Measurements from ENCODE around the gene YKT6. TPM values are rescaled to one million over a fixed set of nuclear protein-coding genes. Genes with fewer than 3 reads are reported as not detected.

Gene YKT6
- total RNA-seq, result 77.4 TPM
- long read RNA-seq, transcript YKT6-201 (7 exons, 2,696 nt), result major isoform, 46 of 83 reads
- long read RNA-seq, transcript YKT6-202 (2 exons, 2,463 nt), result minor isoform, 5 of 83 reads
- long read RNA-seq, partial matches to known transcripts, result 23 of 83 reads
- long read RNA-seq, other reads (novel, unspliced or antisense), result 7 of 83 reads

DNA sequence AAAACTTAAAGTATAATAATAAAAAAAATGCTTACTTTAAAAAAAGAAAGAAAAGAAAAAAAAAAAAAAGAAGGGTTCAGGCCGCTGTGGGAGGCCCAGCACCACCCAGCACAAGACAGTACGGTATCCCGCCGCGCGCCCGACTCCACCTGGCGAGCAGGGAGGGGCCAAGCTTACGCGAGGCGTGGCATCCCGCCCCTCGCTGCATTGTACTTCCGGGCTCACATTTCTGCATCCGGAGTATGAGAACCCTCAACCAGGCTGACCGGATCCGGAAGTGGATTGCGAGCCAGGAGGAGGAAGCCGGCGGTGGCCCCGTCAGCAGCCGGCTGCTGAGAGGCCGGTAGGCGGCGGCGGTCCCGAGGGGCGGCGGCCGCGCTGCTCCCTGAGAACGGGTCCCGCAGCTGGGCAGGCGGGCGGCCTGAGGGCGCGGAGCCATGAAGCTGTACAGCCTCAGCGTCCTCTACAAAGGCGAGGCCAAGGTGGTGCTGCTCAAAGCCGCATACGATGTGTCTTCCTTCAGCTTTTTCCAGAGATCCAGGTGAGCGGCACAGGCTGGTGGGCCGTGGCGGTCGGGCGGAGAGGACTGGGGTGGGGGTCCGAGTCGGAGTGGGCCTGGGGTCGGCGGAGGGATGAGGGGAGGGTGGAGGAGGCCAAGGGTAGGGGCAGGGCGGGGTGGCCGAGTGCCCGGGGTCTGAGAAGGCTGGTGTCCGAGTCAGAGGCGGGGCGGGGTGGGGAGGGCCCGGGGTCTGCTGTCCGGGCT, at the start of gene YKT6:
YKT6 (plus strand) TSS at position 280 of the 763 bp plus-strand sequence; CDS start at position 438, 158 bp downstream.
- DNase-seq (ENCODE audit: low spot score), result peak; percentile 96

DNA sequence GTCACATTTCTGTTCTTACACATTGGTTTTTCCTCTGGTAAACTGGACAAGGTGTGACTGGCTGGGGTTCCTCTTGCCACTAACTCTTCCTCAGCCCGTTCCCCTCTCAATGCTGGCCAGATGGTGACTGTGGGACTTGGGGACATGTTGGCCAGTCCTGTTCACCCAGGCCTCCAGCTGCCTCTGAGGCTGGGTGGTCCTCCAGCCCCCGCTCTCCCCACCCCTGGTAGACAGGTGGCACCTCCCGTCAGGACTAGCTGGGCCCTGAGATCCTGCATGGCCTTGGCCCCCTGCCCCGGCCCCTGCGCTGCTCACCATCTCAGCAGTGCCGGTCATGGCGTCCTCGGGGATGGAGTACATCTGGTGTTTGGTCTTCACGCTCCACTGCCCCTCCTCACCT, 48.8 kb upstream of the YKT6 start:
- DNase-seq (ENCODE audit: low spot score), result peak; percentile 83

DNA sequence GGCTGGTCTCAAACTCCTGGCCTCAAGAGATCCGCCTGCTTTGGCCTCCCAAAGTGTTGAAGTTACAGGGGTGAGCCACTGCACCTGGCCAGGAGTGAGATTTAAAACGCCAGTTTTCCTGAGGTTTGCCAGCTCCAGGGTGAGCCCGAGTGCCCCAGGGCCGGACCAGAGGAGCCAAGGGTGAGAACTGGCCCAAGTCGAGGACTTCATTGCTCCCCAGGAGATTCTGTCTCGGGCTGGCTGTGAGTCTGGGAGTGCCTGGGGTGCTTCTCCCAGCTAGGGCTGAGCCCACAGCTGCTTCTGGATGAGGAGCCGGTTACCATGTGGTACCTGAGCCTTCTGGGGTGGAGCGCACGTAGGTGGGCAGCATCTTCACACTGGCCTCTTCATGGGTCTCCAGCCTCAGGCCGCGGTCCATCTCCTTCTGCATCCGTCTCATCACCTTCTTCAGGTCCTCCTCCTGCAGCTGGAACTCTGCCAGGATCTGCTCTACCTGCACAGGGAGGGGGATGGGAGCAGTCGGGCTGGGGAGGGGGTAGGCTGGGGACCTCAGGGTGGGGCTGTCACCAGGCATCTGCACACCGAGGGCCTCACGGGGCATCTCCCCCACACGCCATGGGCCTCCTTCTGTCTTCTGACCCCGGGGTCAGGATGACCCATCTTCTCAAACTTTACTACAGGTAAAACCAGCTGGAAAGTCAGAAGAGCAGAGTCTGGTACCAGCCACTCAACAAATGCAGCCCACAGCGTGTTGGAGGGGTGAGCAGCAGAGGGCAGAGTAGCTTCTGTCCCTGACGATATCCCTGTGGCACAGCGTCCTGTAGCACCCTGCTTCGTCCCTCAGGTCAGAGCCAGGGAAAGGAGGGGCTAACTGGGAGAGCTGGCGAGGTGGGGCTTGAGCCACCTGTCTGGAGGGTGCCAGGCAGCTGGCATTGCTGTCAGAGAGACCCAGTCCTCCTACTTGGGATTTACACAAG, 47.5 kb upstream of the YKT6 start:
- peak; percentile 74 for DNase-seq (ENCODE audit: low spot score)

DNA sequence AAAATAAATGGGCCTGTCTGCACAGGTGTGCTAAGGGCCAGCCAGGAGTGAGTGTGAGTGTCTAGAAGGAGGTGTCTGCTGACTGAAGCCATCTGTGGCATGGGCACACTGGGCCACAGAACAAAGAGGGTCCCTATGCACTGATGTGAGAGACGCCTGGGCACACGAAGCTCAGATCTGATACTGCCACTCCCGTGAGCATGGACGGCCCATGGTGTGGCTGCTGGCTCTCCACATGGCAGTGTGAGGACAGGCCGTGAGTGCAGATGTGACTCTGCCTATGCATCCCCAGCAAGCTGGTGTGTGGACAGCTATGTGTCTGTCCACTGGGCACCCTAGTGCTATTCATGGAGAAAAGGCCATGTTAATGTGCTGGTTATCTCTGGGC, 46.8 kb upstream of the YKT6 start:
- peak; percentile 57 for DNase-seq (ENCODE audit: low spot score)

DNA sequence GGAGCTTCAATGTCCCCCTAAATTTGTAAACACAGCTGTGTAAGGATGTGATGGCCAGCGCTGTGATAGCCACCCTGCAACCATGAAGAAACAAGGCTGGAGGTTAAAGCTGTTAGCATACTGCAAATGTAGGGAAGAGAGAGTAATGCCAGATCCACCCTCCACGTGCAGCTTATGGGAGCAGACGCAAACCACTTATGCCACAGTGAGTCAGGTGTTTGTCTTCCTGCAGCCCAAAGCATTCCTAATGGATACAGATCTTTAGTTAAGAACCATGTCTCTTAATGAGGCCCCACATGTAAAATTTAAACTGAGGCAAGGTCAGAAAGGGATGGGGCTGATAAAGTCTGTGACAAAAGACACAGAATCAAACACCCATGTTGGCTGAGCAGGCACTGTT, 46.1 kb upstream of the YKT6 start:
- peak; percentile 14 for DNase-seq (ENCODE audit: low spot score)

DNA sequence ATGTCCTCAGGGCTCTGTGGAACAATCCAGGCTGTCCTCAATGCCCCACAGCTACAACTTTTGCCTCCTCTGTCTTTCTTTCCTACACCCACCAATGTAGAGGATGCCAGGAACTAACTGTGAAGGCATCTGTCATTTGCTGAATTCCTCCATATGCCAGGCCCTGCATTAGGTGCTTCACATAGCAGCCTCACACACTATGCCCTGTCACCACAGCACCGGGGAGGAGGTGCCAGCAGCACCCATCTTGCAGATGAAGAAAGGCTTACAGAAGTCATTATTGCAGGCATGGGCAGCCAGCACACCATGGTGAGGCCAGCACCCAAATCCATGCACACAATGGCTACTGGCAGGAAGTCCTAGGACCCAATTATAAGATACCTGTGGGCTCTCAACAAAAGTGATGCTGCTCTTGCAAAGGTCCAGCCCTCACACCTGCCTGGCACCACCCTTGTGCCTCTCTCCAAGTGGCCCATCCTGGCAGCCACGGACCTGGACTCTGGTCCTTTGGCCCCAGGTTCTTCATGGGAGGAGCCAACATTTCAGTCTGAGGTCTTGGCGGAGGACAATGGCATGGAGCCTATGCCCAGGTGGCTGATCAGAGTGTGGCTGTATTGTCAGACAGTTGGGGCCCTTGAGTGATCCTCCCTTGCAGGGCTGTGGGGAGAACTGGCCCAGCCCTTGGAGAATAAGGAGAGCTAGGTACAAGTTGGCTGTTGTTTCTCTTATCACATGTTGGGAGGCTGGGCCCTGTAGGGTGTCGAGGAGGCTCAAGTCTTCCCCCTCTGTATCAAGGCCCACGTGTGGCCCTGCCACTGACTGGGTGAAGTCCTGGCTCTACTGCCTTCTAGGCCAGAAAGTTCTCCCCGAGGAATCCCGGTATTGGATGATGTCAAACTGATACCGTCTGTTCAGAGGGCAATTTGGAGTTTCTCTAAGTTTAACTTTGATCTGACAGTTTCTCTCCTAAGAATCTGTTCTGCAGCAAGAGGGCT, 45.3 kb upstream of the YKT6 start:
- DNase-seq (ENCODE audit: low spot score), result peak; percentile 89

DNA sequence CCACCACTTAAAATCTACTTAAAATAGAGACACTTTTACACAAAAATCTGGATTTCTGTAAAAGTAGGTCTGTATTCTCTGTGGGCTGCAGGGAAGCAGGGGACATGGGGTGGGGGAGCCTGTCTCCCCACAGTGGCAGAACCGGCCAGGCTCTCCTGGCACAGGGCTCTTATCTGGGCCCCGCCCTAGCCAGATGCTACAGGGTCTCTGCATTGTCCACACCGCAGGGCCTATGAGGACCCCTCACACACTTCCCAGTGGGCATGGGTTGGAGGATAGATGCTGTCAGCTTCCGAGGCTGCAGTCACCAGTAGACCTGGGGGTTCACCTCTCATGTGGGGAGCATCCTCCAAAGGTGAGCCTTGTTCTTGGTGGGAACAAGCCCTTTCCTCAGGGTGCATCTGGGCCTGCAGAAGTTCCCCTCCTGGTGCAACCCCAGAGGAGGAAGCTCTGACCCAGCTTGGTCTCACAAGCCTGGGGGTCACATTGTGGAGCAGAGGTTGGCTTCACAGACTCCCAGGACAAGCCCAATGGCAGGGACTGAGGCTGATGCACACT, 44.2 kb upstream of the YKT6 start:
- DNase-seq (ENCODE audit: low spot score), result peak; percentile 72

DNA sequence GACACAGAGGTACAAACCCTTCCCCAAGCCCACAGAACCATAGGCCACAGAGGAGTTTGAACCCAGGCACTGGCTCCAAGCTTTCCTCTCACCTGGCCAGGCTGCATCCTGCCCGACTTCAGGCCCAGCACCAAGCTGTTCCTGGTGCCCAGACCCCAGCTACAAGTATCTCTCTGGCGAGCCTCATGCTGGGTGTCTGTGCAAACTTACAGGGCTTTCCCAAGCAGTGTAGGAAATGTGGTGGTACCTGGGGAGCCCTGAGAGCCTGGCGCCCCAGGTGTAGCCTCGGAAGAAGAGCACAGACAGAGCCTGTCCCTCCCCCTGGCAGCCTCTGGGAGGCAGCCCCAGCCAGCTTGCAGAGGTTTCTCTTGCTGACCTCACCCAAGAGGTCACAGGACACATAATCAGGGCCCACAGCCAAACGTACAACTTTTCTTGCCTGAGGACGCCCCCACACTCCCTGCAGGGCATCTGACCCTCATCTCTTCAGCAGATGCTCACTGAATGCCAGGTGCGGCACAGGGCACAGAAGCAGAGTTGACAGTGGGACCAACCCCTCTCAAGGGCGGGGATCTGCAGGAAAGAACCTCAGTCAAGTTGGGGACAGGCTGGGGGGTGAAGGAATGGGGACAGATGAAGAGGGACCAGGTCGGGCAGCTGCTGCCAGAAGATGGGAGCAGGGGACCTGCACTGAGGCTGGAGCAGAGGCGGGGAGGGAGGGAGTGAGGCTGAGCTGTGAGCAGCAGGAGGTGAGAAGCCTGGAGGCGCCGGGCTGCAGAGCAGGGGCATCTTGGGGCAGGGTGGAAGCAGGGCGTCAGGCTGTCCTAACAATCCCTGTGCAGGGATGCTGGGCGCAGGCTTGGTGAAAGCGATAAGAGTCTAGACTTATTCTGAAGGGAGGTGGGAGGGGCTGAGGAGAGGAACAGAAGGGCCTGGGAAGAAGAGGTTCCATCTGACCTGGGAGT, 43.4 kb upstream of the YKT6 start:
- peak; percentile 62 for DNase-seq (ENCODE audit: low spot score)

DNA sequence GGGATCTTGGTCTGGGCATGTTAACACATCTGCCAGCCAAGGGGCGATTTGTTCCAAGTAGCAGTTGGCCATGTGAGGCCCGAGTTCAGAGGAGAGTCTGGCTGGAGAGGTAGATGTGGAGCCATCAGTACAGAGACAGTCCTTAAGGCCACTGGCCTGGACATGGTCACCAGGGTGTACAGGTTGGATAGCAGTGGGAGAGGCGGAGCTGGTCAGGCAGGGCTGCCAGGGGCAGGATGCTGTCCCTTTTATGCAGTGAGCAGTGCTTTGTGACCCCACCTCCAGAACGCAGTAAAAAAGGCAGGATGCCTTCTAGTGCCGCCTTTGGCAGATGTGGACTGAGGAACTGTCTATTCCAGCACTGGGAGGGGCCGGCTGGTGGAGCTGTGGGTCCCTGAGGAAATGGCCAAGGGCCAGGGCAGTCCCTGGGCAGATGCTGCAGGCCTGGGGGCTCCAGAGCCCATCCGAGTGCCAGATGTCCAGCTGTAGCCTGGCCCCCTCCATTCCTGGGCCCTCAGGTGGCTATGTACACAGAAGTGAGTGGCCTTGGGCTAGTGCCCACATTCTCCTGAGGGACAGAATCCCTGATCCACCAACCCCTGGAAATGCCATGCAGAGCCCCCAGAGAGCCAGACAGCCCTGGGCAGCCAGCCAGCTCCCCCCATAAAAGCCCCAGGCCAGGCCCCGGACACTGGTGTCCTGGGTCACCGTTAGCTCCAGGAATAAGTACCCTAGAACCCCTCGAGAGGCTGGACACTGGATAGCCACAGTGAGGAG, 42.5 kb upstream of the YKT6 start:
- peak; percentile 77 for DNase-seq (ENCODE audit: low spot score)

DNA sequence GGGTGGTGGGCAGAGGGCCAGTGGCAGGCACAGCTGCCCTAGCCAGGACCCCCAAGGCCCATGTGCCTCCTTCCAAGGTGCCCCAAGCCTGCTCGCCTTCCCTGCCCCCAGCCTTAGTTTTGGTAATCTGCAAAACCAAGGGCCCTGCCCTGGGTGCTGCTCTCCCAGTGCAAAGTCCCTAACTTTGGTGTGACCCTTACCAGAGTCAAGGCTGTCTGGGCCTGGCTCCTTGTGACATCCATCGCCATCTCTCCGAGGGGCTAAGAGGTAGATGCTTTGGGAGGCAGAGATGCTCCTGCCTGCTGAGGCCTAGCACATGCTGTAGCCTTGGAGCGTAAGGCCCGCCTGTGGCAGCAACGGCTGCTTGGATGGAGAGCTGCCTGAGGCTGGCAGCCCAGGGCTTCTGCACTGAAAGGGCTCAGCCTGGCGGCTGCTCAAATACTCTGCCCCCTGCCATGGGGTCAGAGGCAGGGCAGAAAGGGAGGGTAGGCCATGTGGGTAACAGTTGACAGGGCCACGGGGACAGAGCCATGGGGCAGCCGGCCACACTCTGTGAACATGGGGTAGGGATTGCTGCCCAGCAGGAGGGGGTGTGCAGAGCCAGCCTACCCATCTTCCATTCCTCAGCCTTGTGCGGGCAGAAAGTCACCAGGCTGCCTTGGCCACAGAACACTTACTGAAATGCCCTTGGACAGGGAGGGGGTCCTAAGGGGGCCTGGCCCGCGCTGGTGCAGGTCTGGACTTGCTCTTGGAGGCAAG, 41.7 kb upstream of the YKT6 start:
- peak; percentile 74 for DNase-seq (ENCODE audit: low spot score)

DNA sequence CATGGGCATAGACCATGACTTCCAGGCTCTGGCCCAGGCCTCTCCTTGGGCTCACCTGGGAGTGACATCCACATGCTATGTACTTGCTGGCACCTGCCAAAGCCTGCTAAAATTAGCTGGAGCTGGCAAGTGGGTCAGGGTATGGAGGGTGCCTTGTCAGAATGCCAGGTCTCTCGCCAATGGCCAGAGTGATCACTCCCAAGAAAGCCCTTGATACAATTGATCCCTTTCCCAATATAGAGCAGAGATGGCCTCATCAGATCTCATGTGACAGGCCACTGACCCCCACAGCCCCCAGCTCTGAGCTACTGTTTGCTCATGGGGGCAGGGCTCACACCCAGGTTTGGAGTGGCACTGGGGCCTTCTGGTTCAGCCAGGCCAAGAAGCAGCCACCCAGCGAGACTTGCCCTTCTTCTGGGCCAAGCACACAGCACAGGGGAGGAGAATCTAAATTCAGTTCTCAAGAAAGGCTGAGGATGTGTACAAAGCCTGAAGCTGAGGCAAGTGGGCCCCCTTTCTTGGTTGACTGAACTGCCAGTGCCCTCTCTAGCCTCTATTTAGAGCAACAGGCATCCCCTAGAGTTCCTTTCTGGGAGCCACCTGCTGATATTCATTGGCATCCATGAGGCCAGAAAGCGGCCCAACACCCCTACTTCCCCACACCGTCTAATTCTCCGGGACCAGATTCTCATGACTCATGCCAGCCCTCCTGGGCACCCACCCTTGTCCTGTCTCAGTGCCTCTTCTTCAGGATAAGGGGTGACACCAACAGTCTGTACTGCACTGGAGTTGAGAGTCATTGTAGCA, 40.8 kb upstream of the YKT6 start:
- DNase-seq (ENCODE audit: low spot score), result peak; percentile 81

DNA sequence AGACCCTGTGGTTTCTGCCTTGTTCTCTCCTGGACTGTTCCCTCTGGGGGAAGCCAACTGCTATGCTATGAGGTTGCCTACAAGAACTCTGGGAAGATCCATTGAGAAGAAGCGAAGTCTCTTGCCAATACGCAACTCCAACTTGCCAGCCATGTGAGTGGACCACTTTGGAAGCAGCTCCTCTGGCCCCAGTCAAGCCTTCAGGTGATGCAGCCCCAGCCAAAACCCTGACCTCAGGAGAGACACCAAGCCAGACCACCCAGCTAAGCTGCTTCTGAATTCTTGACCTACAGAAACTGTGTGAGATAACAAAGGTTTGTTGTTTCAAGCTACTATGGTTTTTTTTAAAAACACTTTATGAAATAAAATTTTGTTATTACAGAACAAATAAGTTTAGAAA, 39.4 kb upstream of the YKT6 start:
- DNase-seq (ENCODE audit: low spot score), result peak; percentile 72

DNA sequence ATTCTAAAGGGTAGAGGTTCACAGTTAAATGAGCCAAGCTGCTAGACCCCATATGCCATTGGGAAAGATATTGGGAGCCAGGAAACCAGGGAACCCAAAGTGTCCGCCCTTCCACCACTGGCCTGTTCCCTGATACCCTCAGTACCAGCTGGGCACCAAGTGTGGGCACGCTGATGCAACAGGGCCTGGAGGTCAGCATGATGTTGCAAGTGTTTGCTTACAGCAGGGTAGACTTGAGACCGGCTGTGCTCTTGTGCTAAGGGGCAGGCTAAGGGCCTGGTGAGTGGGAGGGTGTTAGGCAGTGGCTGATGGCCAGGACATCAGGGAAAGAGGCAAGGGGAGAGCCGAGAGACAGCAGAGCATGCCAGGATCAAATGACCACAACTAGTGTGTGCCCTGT, 38.6 kb upstream of the YKT6 start:
- peak; percentile 71 for DNase-seq (ENCODE audit: low spot score)

DNA sequence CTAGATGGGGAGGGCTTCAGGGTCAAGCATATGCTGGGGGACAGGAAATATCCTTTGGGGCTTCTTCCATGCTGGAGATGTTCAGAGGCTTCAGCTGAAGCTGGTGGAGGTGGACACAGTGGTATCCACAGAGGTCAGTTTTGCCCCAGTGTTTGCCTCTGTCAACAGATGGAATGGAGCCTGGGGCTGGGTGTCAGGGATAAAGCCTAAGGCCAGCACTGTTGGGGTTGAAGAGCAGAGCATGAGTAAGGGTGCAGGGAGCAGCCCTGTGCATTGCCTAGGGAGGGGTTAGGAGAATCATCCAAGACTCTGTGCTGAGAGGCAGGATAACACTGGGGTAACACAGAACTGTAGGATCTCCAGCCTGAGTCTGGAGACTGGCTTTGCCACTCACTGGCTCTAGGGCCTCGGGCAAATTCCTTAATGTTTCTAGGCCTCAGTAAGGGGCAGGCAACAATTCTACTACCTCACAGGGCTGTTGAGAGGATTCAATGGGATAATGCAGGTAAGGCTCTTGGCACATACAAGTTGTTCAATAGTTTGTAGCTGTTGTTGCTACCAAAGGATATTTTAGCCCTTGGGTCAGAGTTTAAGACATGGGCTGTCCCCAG, 37.9 kb upstream of the YKT6 start:
- no peak for DNase-seq (ENCODE audit: low spot score)

DNA sequence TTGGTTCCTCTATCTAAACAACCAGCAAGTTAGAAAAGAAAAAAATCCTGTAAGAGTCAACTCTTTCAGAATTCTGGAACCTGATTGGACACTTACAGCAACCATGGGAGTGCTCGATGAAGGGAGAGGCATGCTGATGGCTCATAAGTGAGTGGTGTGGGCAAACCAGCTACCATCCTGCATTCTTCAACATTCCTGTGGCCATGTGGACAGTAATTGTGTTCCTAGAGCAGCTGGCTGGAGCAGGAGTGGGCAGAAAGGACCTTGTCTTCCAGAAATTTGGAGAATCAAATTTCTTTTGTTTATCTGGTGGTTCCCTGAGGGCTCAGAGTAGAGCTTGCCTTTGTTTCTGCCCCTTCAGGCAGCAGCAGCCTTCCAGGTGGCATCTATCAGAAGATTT, 37.2 kb upstream of the YKT6 start:
- no peak for DNase-seq (ENCODE audit: low spot score)

DNA sequence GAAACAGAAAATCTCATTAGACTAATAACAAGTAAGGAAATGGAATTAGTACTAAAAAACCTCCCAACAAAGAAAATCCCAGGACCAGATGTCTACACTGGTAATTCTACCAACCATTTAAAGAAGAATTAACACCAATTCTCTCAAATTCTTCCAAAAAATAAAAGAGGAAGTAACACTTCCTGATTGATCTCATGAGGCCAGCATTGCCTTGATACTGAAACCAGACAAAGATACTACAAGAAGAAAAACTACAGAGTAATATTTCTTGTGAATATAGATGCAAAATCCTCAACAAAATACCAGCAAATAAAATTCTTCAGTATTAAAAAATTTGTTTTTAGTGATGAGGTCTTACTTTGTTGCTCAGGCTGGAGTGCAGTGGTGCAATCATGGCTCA, 32.9 kb upstream of the YKT6 start:
- no peak for DNase-seq (ENCODE audit: low spot score)

All from mesenteric fat pad (tissue), 1 donor.